Transverse colon (tissue), 4 donors: ENCODE measurements around the gene TDO2.

Source experiments
- CTCF ChIP-seq, 5 experiments: fragments of 200-600 bp in 3 of 5; fragments of 450-650 bp in 2 of 5; sonication (generic) in 3 of 5; IDR thresholded peaks; 1 replicate in 2 of 5; 2 replicates in 3 of 5; pipeline ENCODE4 v1.5.1; 2016 to 2017; ENCODE audit warnings: antibody characterized with exemption in 5 of 5, inconsistent platforms in 3 of 5, mild to moderate bottlenecking in 2 of 5, moderate library complexity in 1 of 5
- POLR2A ChIP-seq: fragments of 450-650 bp; IDR thresholded peaks from one replicate; pipeline ENCODE4 v1.6.1; 2016; ENCODE audit warnings: antibody characterized with exemption, mild to moderate bottlenecking, moderate library complexity
- POLR2AphosphoS5 ChIP-seq, 3 donors: sonication (generic); formaldehyde crosslinking; IDR thresholded peaks; one replicate each; pipeline ENCODE4 v1.6.1; 2016; ENCODE audit warnings: antibody characterized with exemption in 3 of 3

- TF ChIP-seq POLR2AphosphoS5 (IDR thresholded peaks at IDR 0.05) (no peak), POLR2A (no peak), CTCF (IDR thresholded peaks at IDR 0.05) (no peak)
These were observed 49.0 kb downstream of the TDO2 start for GRCh38 chr4:155952501-155952901.
